Activated CD8-positive, alpha-beta T cell treated with anti-CD3 and anti-CD28 coated beads, Interleukin-2, amount 10 ng/mL, durations not matched to agents 7 days and 5 days (primary cell): ENCODE results near the gene RHOV. TPM values are rescaled to one million over a fixed set of nuclear protein-coding genes. Genes with fewer than 3 reads are reported as not detected.

Experiments used
- ATAC-seq: fragments of 150-1000 bp; cut with Tn5 transposase; one replicate; pipeline ENCODE4 v1.10.0; 2021; ENCODE audit warnings: moderate library complexity
- CTCF ChIA-PET: fragments of 350-600 bp; sonication (Branson Sonifier 250); formaldehyde crosslinking; loops from one replicate; lab custom pipeline; 2021; ENCODE audit warnings: antibody characterized with exemption; lab: Charles Lee
- POLR2A ChIA-PET: fragments of 350-600 bp; sonication (Branson Sonifier 250); formaldehyde crosslinking; loops from one replicate; lab custom pipeline; 2021; ENCODE audit warnings: antibody characterized with exemption; lab: Charles Lee
- DNase-seq: peaks from one replicate; pipeline ENCODE4 v3.0.0-alpha.2; 2020
- H3K27ac Mint-ChIP-seq: one replicate; pipeline ENCODE4 v1.8.0; 2021; ENCODE audit warnings: mild to moderate bottlenecking, mixed read lengths
- H3K27me3 Mint-ChIP-seq: one replicate; pipeline ENCODE4 v1.8.0; 2021; ENCODE audit warnings: low read depth, mixed read lengths
- H3K36me3 Mint-ChIP-seq: one replicate; pipeline ENCODE4 v1.8.0; 2021; ENCODE audit warnings: low read depth, mixed read lengths
- H3K4me1 Mint-ChIP-seq: one replicate; pipeline ENCODE4 v1.8.0; 2021; ENCODE audit warnings: low read depth, mixed read lengths
- H3K4me3 Mint-ChIP-seq: one replicate; pipeline ENCODE4 v1.8.0; 2021; ENCODE audit warnings: mild to moderate bottlenecking, mixed read lengths
- H3K9me3 Mint-ChIP-seq: one replicate; pipeline ENCODE4 v1.8.0; 2022; ENCODE audit warnings: mixed read lengths; ENCODE audit not compliant: insufficient read depth
- total RNA-seq, 2 experiments: library from RNA; stranded (reverse); gene quantifications; one replicate each; pipeline ENCODE4 v1.2.3, GENCODE V29; 2021

The RHOV gene
- total RNA-seq, 2 experiments from 2014 or later = not detected

GRCh38 chr15:40891810-40892446 is 17.9 kb upstream of the RHOV start:
- DNase-seq (peak; percentile 58), ATAC-seq (no peak)
- ChIA-PET CTCF (interaction anchor here (0.6 to 3.7 kb wide), 26 partner anchors 10 to 339 kb away, joined by 3 to 15 read pairs (median 4); partner anchors contain the start of genes CHP1, RHOV and SPINT1), POLR2A (interaction anchor here (1.1 kb wide), 1 partner anchor 35 kb away, joined by 4 read pairs; no protein-coding TSS in a partner anchor)
- Mint-ChIP-seq H3K4me1 (peaks cover 35% of the 10 kb centered on the region), H3K9me3 (no peaks in the 10 kb centered on the region), H3K36me3 (peaks cover 9% of the 10 kb centered on the region), H3K4me3 (no peak overlapping the region), H3K27me3 (peaks cover 13% of the 10 kb centered on the region), H3K27ac (no peak overlapping the region)

- Mint-ChIP-seq H3K9me3 (no peaks in the 10 kb centered on the region), H3K27ac (no peak overlapping the region), H3K4me3 (no peak overlapping the region), H3K36me3 (peaks cover 8% of the 10 kb centered on the region), H3K27me3 (peaks cover 13% of the 10 kb centered on the region), H3K4me1 (peaks cover 40% of the 10 kb centered on the region)
- CTCF ChIA-PET = interaction anchor here (1.1 to 3.7 kb wide), 13 partner anchors 10 to 147 kb away, joined by 3 to 15 read pairs (median 6); partner anchors contain the start of gene RHOV
- no peak for ATAC-seq
- DNase-seq = no peak
- POLR2A ChIA-PET = no interaction called here
Measured at GRCh38 chr15:40891138-40891537, 17.1 kb upstream of the RHOV start.

GRCh38 chr15:40889112-40889511 is 15.1 kb upstream of the RHOV start:
- ATAC-seq = no peak
- POLR2A ChIA-PET = interaction anchor here (0.6 kb wide), 1 partner anchor 320 kb away, joined by 3 read pairs; the partner anchor contains the start of gene RPUSD2

DNA sequence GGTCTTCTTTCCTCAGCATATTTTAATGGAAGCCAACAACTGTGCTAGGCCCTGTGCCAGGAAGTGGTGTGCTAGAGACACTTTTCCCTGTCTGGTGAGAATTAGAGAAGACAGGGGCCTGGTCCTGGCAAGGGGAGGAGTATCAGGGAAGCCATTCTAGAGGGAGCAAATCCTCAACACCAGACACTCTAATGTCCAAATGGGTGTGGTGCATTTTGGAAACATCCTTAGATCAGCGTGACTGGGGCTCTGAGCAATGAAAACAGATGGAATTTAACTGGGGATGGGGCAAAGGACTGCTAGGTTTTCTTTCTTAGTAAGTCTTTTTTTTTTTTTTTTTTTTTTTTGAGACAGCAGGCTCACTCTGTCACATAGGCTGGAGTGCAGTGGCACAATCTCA is 12.6 kb upstream of the RHOV start:
- no peak overlapping the region for H3K4me3 Mint-ChIP-seq
- ATAC-seq (no peak), DNase-seq (no peak)
- no peak overlapping the region for H3K27ac Mint-ChIP-seq
- H3K9me3 Mint-ChIP-seq = no peaks in the 10 kb centered on the region
- ChIA-PET POLR2A (no interaction called here), CTCF (interaction anchor here (0.6 to 3.6 kb wide), 4 partner anchors 8 to 408 kb away, joined by 3 to 28 read pairs (median 3); partner anchors contain the start of gene VPS18)
- H3K27me3 Mint-ChIP-seq = peaks cover 11% of the 10 kb centered on the region
- H3K4me1 Mint-ChIP-seq = peaks cover 23% of the 10 kb centered on the region
- H3K36me3 Mint-ChIP-seq = no peaks in the 10 kb centered on the region

More at GRCh38 chr15:40889112-40889511, 15.1 kb upstream of the RHOV start:
- no peaks in the 10 kb centered on the region for H3K9me3 Mint-ChIP-seq
- H3K27ac Mint-ChIP-seq = no peak overlapping the region
- CTCF ChIA-PET = interaction anchor here (0.6 to 1.7 kb wide), 2 partner anchors 10 to 326 kb away, joined by 5 read pairs; no protein-coding TSS in a partner anchor
- no peaks in the 10 kb centered on the region for H3K36me3 Mint-ChIP-seq
- DNase-seq = no peak
- H3K4me3 Mint-ChIP-seq = no peak overlapping the region
- H3K27me3 Mint-ChIP-seq = peaks cover 16% of the 10 kb centered on the region
- peaks cover 37% of the 10 kb centered on the region for H3K4me1 Mint-ChIP-seq

GRCh38 chr15:40881351-40881750 is 7.3 kb upstream of the RHOV start:
- Mint-ChIP-seq H3K4me3 (no peak overlapping the region), H3K27me3 (peaks cover 10% of the 10 kb centered on the region), H3K4me1 (peaks cover 33% of the 10 kb centered on the region), H3K9me3 (no peaks in the 10 kb centered on the region), H3K36me3 (no peaks in the 10 kb centered on the region), H3K27ac (no peak overlapping the region)
- ChIA-PET CTCF (interaction anchor here (0.8 to 2.9 kb wide), 4 partner anchors 9 to 26 kb away, joined by 4 to 15 read pairs (median 8); partner anchors contain the start of gene VPS18), POLR2A (interaction anchor here (0.6 to 1.4 kb wide), 2 partner anchors 8 to 20 kb away, joined by 3 to 4 read pairs; partner anchors contain the start of gene RHOV)
- no peak for ATAC-seq
- no peak for DNase-seq

- Mint-ChIP-seq H3K4me3 (no peak overlapping the region), H3K36me3 (no peaks in the 10 kb centered on the region), H3K27me3 (peaks cover 10% of the 10 kb centered on the region), H3K9me3 (no peaks in the 10 kb centered on the region), H3K27ac (no peak overlapping the region), H3K4me1 (peaks cover 21% of the 10 kb centered on the region)
- POLR2A ChIA-PET = no interaction called here
- ATAC-seq (no peak), DNase-seq (no peak)
- CTCF ChIA-PET = interaction anchor here (1.9 kb wide), 1 partner anchor 10 kb away, joined by 5 read pairs; no protein-coding TSS in a partner anchor
Measured at GRCh38 chr15:40879609-40880008, 5.6 kb upstream of the RHOV start.

- ChIA-PET CTCF (interaction anchor here (1.9 to 2.3 kb wide), 3 partner anchors 10 to 16 kb away, joined by 5 to 15 read pairs (median 12); partner anchors contain the start of gene VPS18), POLR2A (no interaction called here)
- ATAC-seq (peak; percentile 41), DNase-seq (peak; percentile 34)
- peaks cover 17% of the 10 kb centered on the region for H3K27me3 Mint-ChIP-seq
- H3K27ac Mint-ChIP-seq = no peak overlapping the region
- no peaks in the 10 kb centered on the region for H3K36me3 Mint-ChIP-seq
- no peaks in the 10 kb centered on the region for H3K9me3 Mint-ChIP-seq
- H3K4me1 Mint-ChIP-seq = peaks cover 16% of the 10 kb centered on the region
- no peak overlapping the region for H3K4me3 Mint-ChIP-seq
Measured at GRCh38 chr15:40878785-40879184, 4.8 kb upstream of the RHOV start.

GRCh38 chr15:40877694-40878093 is 3.7 kb upstream of the RHOV start:
- ATAC-seq (no peak), DNase-seq (no peak)
- POLR2A ChIA-PET = no interaction called here
- Mint-ChIP-seq H3K4me1 (peaks cover 20% of the 10 kb centered on the region), H3K4me3 (no peak overlapping the region), H3K9me3 (no peaks in the 10 kb centered on the region), H3K27ac (no peak overlapping the region), H3K36me3 (no peaks in the 10 kb centered on the region), H3K27me3 (peaks cover 23% of the 10 kb centered on the region)
- CTCF ChIA-PET = interaction anchor here (0.9 to 2.3 kb wide), 3 partner anchors 14 to 21 kb away, joined by 3 to 15 read pairs (median 12); partner anchors contain the start of gene VPS18

GRCh38 chr15:40875991-40876730 is 2.1 kb upstream of the RHOV start:
- ATAC-seq (no peak), DNase-seq (no peak)
- ChIA-PET CTCF (interaction anchor here (1.0 kb wide), 2 partner anchors 16 to 355 kb away, joined by 3 read pairs; partner anchors contain the start of gene CHP1), POLR2A (no interaction called here)
- no peak overlapping the region for H3K27ac Mint-ChIP-seq
- H3K4me3 Mint-ChIP-seq = no peak overlapping the region
- H3K4me1 Mint-ChIP-seq = peaks cover 22% of the 10 kb centered on the region
- peaks cover 24% of the 10 kb centered on the region for H3K27me3 Mint-ChIP-seq
- H3K36me3 Mint-ChIP-seq = no peaks in the 10 kb centered on the region
- H3K9me3 Mint-ChIP-seq = no peaks in the 10 kb centered on the region

- Mint-ChIP-seq H3K4me3 (peak overlapping the region; percentile 63), H3K27ac (no peak overlapping the region), H3K36me3 (no peaks in the 10 kb centered on the region), H3K4me1 (peaks cover 9% of the 10 kb centered on the region), H3K9me3 (no peaks in the 10 kb centered on the region), H3K27me3 (peaks cover 29% of the 10 kb centered on the region)
- DNase-seq (no peak), ATAC-seq (no peak)
- POLR2A ChIA-PET = interaction anchor here (0.5 to 1.5 kb wide), 4 partner anchors 9 to 432 kb away, joined by 3 to 4 read pairs (median 4); no protein-coding TSS in a partner anchor
- CTCF ChIA-PET = interaction anchor here (0.6 to 2.5 kb wide), 4 partner anchors 12 to 104 kb away, joined by 3 to 15 read pairs (median 9); partner anchors contain the start of gene VPS18
Measured at GRCh38 chr15:40872791-40873693, 992 bp downstream of the RHOV start.
